ENCODE measurements around the gene CYYR1. TPM values are rescaled to one million over a fixed set of nuclear protein-coding genes. Genes with fewer than 3 reads are reported as not detected.

Gene CYYR1
- total RNA-seq, 5 donors from 2014 or later (not counting 1 experiment from before 2014, with no cell fraction given), result 0.09 to 0.29 (median 0.26) TPM; not detected in 2

DNA sequence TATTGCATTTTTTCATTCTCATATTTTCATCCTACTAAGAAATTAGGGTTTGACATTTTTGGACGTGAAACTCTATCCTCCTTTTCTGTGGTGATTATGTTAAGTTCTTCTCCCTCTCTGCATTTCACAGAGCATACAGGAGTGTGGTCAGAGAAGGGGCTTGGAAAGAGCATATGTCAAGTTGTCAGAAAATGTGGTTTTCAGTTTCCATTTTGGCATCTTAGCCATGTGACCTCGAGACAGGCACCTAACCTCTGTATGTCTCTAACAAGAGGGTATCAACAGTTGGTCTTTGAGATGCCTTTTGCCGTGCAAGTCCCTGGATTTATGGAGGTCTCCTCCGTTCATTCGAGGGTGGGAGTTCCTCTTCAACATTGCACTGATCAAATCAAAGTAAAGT, 140.7 kb downstream of the CYYR1 start:
- 0% methylated on average over 1 of the region's 5 CpGs for WGBS (ENCODE audit: insufficient coverage)
- Histone ChIP-seq H3K4me3 (ENCODE audit: control insufficient read depth in 1 of 2, extremely low read depth in 1 of 2, low read length in 1 of 2) (no peak overlapping the region), H3K4me1 (ENCODE audit: control insufficient read depth in 1 of 2, extremely low read depth in 1 of 2, insufficient read depth in 2 of 2, low read length in 2 of 2) (no peaks in the 10 kb centered on the region), H3K9me3 (no peaks in the 10 kb centered on the region), H3K27me3 (replicated peaks in 1 of 2; ENCODE audit: control insufficient read depth in 2 of 2, extremely low read depth in 1 of 2, insufficient read depth in 2 of 2, low read length in 1 of 2) (no peaks in the 10 kb centered on the region), H3K27ac (ENCODE audit: low read length) (no peak overlapping the region), H3K36me3 (ENCODE audit: control insufficient read depth in 2 of 2, extremely low read depth in 1 of 2, insufficient read depth in 1 of 2, low read length in 1 of 2) (no peaks in the 10 kb centered on the region)
- Mint-ChIP-seq H3K4me1 (no peaks in the 10 kb centered on the region), H3K27ac (no peak overlapping the region), H3K27me3 (no peaks in the 10 kb centered on the region), H3K4me3 (no peak overlapping the region), H3K36me3 (no peaks in the 10 kb centered on the region), H3K9me3 (peaks cover 0 to 5% (median 0%) of the 10 kb centered on the region in 3 donors)
- ChIA-PET POLR2A (no interaction called here), CTCF (no interaction called here)
- no peak for ATAC-seq (replicated peaks in 1 of 4)
- DNase-seq, result no peak

DNA sequence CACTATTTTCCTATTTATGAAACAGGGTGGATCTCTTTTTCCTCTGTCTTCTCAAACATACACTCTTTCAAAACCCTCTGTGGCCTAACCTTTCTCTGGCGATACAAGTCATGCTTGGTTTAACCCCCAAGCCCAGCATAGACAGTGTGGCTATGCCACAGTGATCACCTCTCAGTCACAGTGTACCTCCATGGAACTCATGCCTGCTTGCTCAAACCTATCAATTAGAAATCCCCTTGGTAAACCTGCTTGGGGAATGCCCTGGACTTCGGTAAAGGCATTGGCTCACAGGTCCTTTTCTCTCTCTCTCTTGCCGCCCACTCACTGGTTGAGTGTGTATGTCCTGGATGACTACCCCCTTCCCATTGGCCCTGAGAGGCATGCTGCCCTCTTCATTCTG, 147.5 kb downstream of the CYYR1 start:
- POLR2A ChIA-PET, result no interaction called here
- H3K36me3 Mint-ChIP-seq, result no peaks in the 10 kb centered on the region
- ATAC-seq (replicated peaks in 1 of 4) (no peak), DNase-seq (no peak)
- H3K4me3 Mint-ChIP-seq, result no peak overlapping the region
- Histone ChIP-seq H3K36me3 (ENCODE audit: control insufficient read depth in 2 of 2, extremely low read depth in 1 of 2, insufficient read depth in 1 of 2, low read length in 1 of 2) (no peaks in the 10 kb centered on the region), H3K27ac (ENCODE audit: low read length) (no peak overlapping the region), H3K4me1 (ENCODE audit: control insufficient read depth in 1 of 2, extremely low read depth in 1 of 2, insufficient read depth in 2 of 2, low read length in 2 of 2) (no peaks in the 10 kb centered on the region), H3K4me3 (ENCODE audit: control insufficient read depth in 1 of 2, extremely low read depth in 1 of 2, low read length in 1 of 2) (no peak overlapping the region), H3K9me3 (no peaks in the 10 kb centered on the region), H3K27me3 (replicated peaks in 1 of 2; ENCODE audit: control insufficient read depth in 2 of 2, extremely low read depth in 1 of 2, insufficient read depth in 2 of 2, low read length in 1 of 2) (no peaks in the 10 kb centered on the region)
- WGBS (ENCODE audit: insufficient coverage), result 100% methylated on average over 1 of the region's 3 CpGs
- CTCF ChIA-PET, result no interaction called here
- H3K27me3 Mint-ChIP-seq, result peaks cover 0 to 3% of the 10 kb centered on the region in 2 donors
- H3K27ac Mint-ChIP-seq, result no peak overlapping the region
- peaks cover 0 to 5% (median 0%) of the 10 kb centered on the region in 3 donors for H3K9me3 Mint-ChIP-seq
- no peaks in the 10 kb centered on the region for H3K4me1 Mint-ChIP-seq

DNA sequence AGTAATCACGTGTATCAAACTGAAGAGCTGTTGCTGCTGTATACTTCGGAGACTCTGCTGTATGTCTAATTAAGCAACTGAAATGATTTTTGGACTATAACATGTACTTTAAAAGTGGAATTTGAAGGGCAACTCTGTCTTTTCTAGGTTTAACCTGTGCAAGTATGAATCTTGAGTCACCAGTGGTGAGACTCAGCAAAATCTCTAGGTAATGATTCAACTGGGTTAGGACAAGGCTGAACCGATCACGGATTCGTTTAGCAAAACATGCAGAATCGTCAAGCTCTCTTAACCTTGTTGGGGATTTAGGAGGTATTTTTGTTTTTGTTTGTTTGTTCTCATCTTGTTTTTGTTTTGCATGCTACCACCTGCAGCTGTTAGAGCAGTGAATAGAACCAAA, 149.6 kb downstream of the CYYR1 start:
- POLR2A ChIA-PET, result no interaction called here

DNA sequence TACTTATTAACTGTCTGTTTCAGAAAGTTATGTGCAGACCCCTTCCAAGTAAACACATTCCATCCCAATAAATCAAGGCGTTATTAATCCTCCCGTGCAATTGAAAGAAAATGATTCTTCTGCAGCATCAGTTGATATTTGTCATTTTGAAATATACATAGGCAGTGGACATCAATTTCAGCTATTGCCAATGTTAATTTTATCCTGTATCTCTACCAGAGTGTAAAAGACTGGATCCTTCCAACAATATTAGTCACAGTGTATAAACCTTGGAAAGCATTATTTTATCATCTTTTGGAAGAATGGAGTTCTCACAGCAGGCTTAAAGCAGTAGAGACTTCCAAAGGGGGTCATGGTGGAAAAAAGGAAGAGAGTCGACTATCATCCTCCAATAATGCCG, 150.4 kb downstream of the CYYR1 start:
- ChIA-PET POLR2A (no interaction called here), CTCF (no interaction called here)
- no peaks in the 10 kb centered on the region for H3K4me1 Mint-ChIP-seq
- peaks cover 0 to 2% of the 10 kb centered on the region in 2 experiments for H3K27me3 ChIP-seq (replicated peaks in 1 of 2; ENCODE audit: control insufficient read depth in 2 of 2, extremely low read depth in 1 of 2, insufficient read depth in 2 of 2, low read length in 1 of 2)
- no peak overlapping the region for H3K27ac ChIP-seq (ENCODE audit: low read length)
- no peak overlapping the region for H3K27ac Mint-ChIP-seq
- H3K4me3 Mint-ChIP-seq, result no peak overlapping the region
- no peak for DNase-seq
- no peaks in the 10 kb centered on the region for H3K36me3 ChIP-seq (ENCODE audit: control insufficient read depth in 2 of 2, extremely low read depth in 1 of 2, insufficient read depth in 1 of 2, low read length in 1 of 2)
- H3K4me1 ChIP-seq (ENCODE audit: control insufficient read depth in 1 of 2, extremely low read depth in 1 of 2, insufficient read depth in 2 of 2, low read length in 2 of 2), result no peaks in the 10 kb centered on the region
- H3K9me3 Mint-ChIP-seq, result no peaks in the 10 kb centered on the region
- H3K4me3 ChIP-seq (ENCODE audit: control insufficient read depth in 1 of 2, extremely low read depth in 1 of 2, low read length in 1 of 2), result no peak overlapping the region
- peaks cover 0 to 3% of the 10 kb centered on the region in 2 donors for H3K27me3 Mint-ChIP-seq
- H3K9me3 ChIP-seq, result no peaks in the 10 kb centered on the region
- WGBS (ENCODE audit: insufficient coverage), result no CpG with 5 or more reads among the region's 4 CpGs
- ATAC-seq (replicated peaks in 1 of 4), result no peak
- no peaks in the 10 kb centered on the region for H3K36me3 Mint-ChIP-seq

More for the DNA sequence above, 149.6 kb downstream of the CYYR1 start:
- Mint-ChIP-seq H3K4me3 (no peak overlapping the region), H3K9me3 (peaks cover 0 to 4% (median 0%) of the 10 kb centered on the region in 3 donors), H3K27ac (no peak overlapping the region), H3K27me3 (peaks cover 0 to 3% of the 10 kb centered on the region in 2 donors), H3K4me1 (no peaks in the 10 kb centered on the region), H3K36me3 (no peaks in the 10 kb centered on the region)
- no peaks in the 10 kb centered on the region for H3K36me3 ChIP-seq (ENCODE audit: control insufficient read depth in 2 of 2, extremely low read depth in 1 of 2, insufficient read depth in 1 of 2, low read length in 1 of 2)
- no peak overlapping the region for H3K4me3 ChIP-seq (ENCODE audit: control insufficient read depth in 1 of 2, extremely low read depth in 1 of 2, low read length in 1 of 2)
- H3K4me1 ChIP-seq (ENCODE audit: control insufficient read depth in 1 of 2, extremely low read depth in 1 of 2, insufficient read depth in 2 of 2, low read length in 2 of 2), result no peaks in the 10 kb centered on the region
- no peaks in the 10 kb centered on the region for H3K9me3 ChIP-seq
- no peak for DNase-seq
- no peak overlapping the region for H3K27ac ChIP-seq (ENCODE audit: low read length)
- CTCF ChIA-PET, result no interaction called here
- peaks cover 0 to 2% of the 10 kb centered on the region in 2 experiments for H3K27me3 ChIP-seq (replicated peaks in 1 of 2; ENCODE audit: control insufficient read depth in 2 of 2, extremely low read depth in 1 of 2, insufficient read depth in 2 of 2, low read length in 1 of 2)
- ATAC-seq (replicated peaks in 1 of 4), result no peak
- WGBS (ENCODE audit: insufficient coverage), result 80% methylated on average over 1 of the region's 6 CpGs

DNA sequence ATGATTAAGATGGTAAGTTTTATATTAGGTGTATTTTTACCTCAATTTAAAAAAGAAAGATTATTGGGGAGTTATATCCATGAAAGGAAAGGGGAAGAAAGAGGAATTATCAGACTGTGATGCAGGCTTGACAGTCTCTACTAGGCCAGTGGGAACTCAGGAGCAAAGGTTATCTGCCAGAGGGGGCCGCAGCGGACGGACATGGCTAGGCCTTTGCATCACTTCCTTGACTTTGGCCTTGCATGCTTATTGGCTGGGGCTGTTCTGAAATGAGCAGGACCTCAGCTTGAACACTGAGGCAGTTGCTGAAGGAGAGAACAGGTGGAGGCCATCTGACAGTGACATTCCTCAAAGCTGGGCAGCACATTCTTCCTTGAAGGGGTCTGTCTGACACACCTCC, 150.9 kb downstream of the CYYR1 start:
- Mint-ChIP-seq H3K9me3 (no peaks in the 10 kb centered on the region), H3K4me3 (no peak overlapping the region), H3K4me1 (no peaks in the 10 kb centered on the region), H3K27me3 (peaks cover 0 to 3% of the 10 kb centered on the region in 2 donors), H3K36me3 (no peaks in the 10 kb centered on the region), H3K27ac (no peak overlapping the region)
- 93% methylated on average over 3 of the region's 3 CpGs for WGBS (ENCODE audit: insufficient coverage)
- peaks cover 0 to 2% of the 10 kb centered on the region in 2 experiments for H3K27me3 ChIP-seq (replicated peaks in 1 of 2; ENCODE audit: control insufficient read depth in 2 of 2, extremely low read depth in 1 of 2, insufficient read depth in 2 of 2, low read length in 1 of 2)
- H3K4me3 ChIP-seq (ENCODE audit: control insufficient read depth in 1 of 2, extremely low read depth in 1 of 2, low read length in 1 of 2), result no peak overlapping the region
- no peaks in the 10 kb centered on the region for H3K4me1 ChIP-seq (ENCODE audit: control insufficient read depth in 1 of 2, extremely low read depth in 1 of 2, insufficient read depth in 2 of 2, low read length in 2 of 2)
- no peak overlapping the region for H3K27ac ChIP-seq (ENCODE audit: low read length)
- no peaks in the 10 kb centered on the region for H3K36me3 ChIP-seq (ENCODE audit: control insufficient read depth in 2 of 2, extremely low read depth in 1 of 2, insufficient read depth in 1 of 2, low read length in 1 of 2)
- ATAC-seq (replicated peaks in 1 of 4) (no peak), DNase-seq (no peak)
- CTCF ChIA-PET, result no interaction called here
- no peaks in the 10 kb centered on the region for H3K9me3 ChIP-seq
- POLR2A ChIA-PET, result no interaction called here

DNA sequence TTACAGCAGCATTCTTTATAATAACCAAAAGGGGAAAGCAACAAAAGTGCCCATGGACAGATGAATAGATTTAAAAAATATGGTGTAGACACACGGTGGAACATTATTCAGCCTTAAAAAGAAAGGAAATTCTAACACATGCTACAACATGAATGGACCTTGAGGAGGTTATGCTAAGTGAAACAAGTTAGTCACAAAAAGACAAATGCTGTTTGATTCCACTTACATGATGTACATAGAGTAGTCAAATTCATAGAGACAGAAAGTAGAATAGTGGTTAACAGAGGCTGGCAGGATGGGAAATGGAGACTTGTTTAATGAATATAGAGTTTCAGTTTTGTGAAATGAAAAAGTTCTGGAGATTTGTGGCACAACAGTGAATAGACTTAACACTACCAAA, 151.4 kb downstream of the CYYR1 start:
- H3K9me3 Mint-ChIP-seq, result no peaks in the 10 kb centered on the region
- H3K27me3 Mint-ChIP-seq, result peaks cover 0 to 3% of the 10 kb centered on the region in 2 donors
- ChIA-PET CTCF (no interaction called here), POLR2A (no interaction called here)
- Histone ChIP-seq H3K4me3 (ENCODE audit: control insufficient read depth in 1 of 2, extremely low read depth in 1 of 2, low read length in 1 of 2) (no peak overlapping the region), H3K9me3 (no peaks in the 10 kb centered on the region), H3K36me3 (ENCODE audit: control insufficient read depth in 2 of 2, extremely low read depth in 1 of 2, insufficient read depth in 1 of 2, low read length in 1 of 2) (no peaks in the 10 kb centered on the region), H3K27ac (ENCODE audit: low read length) (no peak overlapping the region), H3K4me1 (ENCODE audit: control insufficient read depth in 1 of 2, extremely low read depth in 1 of 2, insufficient read depth in 2 of 2, low read length in 2 of 2) (no peaks in the 10 kb centered on the region), H3K27me3 (replicated peaks in 1 of 2; ENCODE audit: control insufficient read depth in 2 of 2, extremely low read depth in 1 of 2, insufficient read depth in 2 of 2, low read length in 1 of 2) (peaks cover 0 to 2% of the 10 kb centered on the region in 2 experiments)
- no peak overlapping the region for H3K4me3 Mint-ChIP-seq
- no peak for ATAC-seq (replicated peaks in 1 of 4)
- H3K27ac Mint-ChIP-seq, result no peak overlapping the region
- WGBS (ENCODE audit: insufficient coverage), result no CpG with 5 or more reads among the region's 1 CpG
- no peak for DNase-seq
- no peaks in the 10 kb centered on the region for H3K36me3 Mint-ChIP-seq
- H3K4me1 Mint-ChIP-seq, result no peaks in the 10 kb centered on the region

All from T-cell (primary cell).